Astrocyte (in vitro differentiated cells and primary cell): ENCODE measurements around the gene TMEM229A. TPM values are rescaled to one million over a fixed set of nuclear protein-coding genes. Genes with fewer than 3 reads are reported as not detected.

ENCODE experiments used
- DNase-seq: peaks from one replicate; pipeline ENCODE4 v3.0.0-alpha.2; 2010; ENCODE audit warnings: low read depth
- FAIRE-seq: peaks from 2 replicates; lab custom pipeline; 2011; peaks lifted over from hg19 to GRCh38; lab: Jason Lieb, UNC
- H2AFZ ChIP-seq: 2 replicates; pipeline ENCODE4 v1.6.0; 2012; ENCODE audit warnings: low read depth, low read length, inconsistent platforms
- H3K27ac ChIP-seq: 2 replicates; pipeline ENCODE4 v1.5.1; 2011; ENCODE audit warnings: low read depth, low read length, inconsistent platforms
- H3K27me3 ChIP-seq: 2 replicates; pipeline ENCODE4 v1.6.0; 2011; ENCODE audit warnings: low read length, inconsistent platforms; ENCODE audit not compliant: insufficient read depth
- H3K36me3 ChIP-seq: 2 replicates; pipeline ENCODE4 v1.5.1; 2011; ENCODE audit warnings: low read length, inconsistent platforms; ENCODE audit not compliant: insufficient read depth
- H3K4me1 ChIP-seq: 2 replicates; pipeline ENCODE4 v1.5.1; 2011; ENCODE audit warnings: low read length, inconsistent platforms; ENCODE audit not compliant: insufficient read depth
- H3K4me2 ChIP-seq: 2 replicates; pipeline ENCODE4 v1.6.0; 2012; ENCODE audit warnings: low read length, inconsistent platforms
- H3K4me3 ChIP-seq: 2 replicates; pipeline ENCODE4 v1.5.1; 2011; ENCODE audit warnings: low read depth, mild to moderate bottlenecking, low read length, inconsistent platforms; ENCODE audit not compliant: insufficient read depth
- H3K79me2 ChIP-seq: 2 replicates; pipeline ENCODE4 v1.6.0; 2012; ENCODE audit warnings: mild to moderate bottlenecking, low read length, inconsistent platforms; ENCODE audit not compliant: insufficient read depth
- H3K9ac ChIP-seq: 2 replicates; pipeline ENCODE4 v1.6.0; 2012; ENCODE audit warnings: mild to moderate bottlenecking, low read length, inconsistent platforms
- H3K9me3 ChIP-seq: 2 replicates; pipeline ENCODE4 v1.5.1; 2012; ENCODE audit warnings: low read depth, mild to moderate bottlenecking, low read length, inconsistent platforms; ENCODE audit not compliant: insufficient read depth
- H4K20me1 ChIP-seq: 2 replicates; pipeline ENCODE4 v1.6.0; 2012; ENCODE audit warnings: low read length, inconsistent platforms; ENCODE audit not compliant: insufficient read depth
- H3K27ac Mint-ChIP-seq: one replicate; pipeline ENCODE4 v1.8.0; 2021; ENCODE audit warnings: mild to moderate bottlenecking, mixed read lengths; ENCODE audit not compliant: unreplicated experiment
- H3K27me3 Mint-ChIP-seq: one replicate; pipeline ENCODE4 v1.8.0; 2021; ENCODE audit warnings: low read depth, mixed read lengths; ENCODE audit not compliant: unreplicated experiment
- H3K36me3 Mint-ChIP-seq: one replicate; pipeline ENCODE4 v1.8.0; 2021; ENCODE audit warnings: low read depth, mixed read lengths; ENCODE audit not compliant: unreplicated experiment
- H3K4me1 Mint-ChIP-seq: one replicate; pipeline ENCODE4 v1.8.0; 2021; ENCODE audit warnings: low read depth, mixed read lengths; ENCODE audit not compliant: unreplicated experiment
- H3K4me3 Mint-ChIP-seq: one replicate; pipeline ENCODE4 v1.8.0; 2021; ENCODE audit warnings: mild to moderate bottlenecking, moderate library complexity, mixed read lengths; ENCODE audit not compliant: unreplicated experiment
- H3K9me3 Mint-ChIP-seq: one replicate; pipeline ENCODE4 v1.8.0; 2021; ENCODE audit warnings: mild to moderate bottlenecking, mixed read lengths; ENCODE audit not compliant: unreplicated experiment
- EZH2 ChIP-seq: IDR thresholded peaks from 2 replicates; pipeline ENCODE4 v1.6.1; 2012; ENCODE audit warnings: mild to moderate bottlenecking, low read length, inconsistent platforms; ENCODE audit not compliant: insufficient read depth
- total RNA-seq: library from RNA; stranded (reverse); gene quantifications from 2 replicates; pipeline ENCODE4 v1.2.1, GENCODE V29; 2021
- TF ChIP-seq, protein P1 (sequence below): IDR thresholded peaks from 2 replicates; pipeline ENCODE4 v1.5.1; 2011; ENCODE audit warnings: low read depth, mild to moderate bottlenecking, inconsistent platforms, low read length, moderate library complexity; ENCODE audit not compliant: insufficient read depth

TMEM229A gene
- total RNA-seq, 1 donor from 2014 or later = 0.09 TPM

DNA sequence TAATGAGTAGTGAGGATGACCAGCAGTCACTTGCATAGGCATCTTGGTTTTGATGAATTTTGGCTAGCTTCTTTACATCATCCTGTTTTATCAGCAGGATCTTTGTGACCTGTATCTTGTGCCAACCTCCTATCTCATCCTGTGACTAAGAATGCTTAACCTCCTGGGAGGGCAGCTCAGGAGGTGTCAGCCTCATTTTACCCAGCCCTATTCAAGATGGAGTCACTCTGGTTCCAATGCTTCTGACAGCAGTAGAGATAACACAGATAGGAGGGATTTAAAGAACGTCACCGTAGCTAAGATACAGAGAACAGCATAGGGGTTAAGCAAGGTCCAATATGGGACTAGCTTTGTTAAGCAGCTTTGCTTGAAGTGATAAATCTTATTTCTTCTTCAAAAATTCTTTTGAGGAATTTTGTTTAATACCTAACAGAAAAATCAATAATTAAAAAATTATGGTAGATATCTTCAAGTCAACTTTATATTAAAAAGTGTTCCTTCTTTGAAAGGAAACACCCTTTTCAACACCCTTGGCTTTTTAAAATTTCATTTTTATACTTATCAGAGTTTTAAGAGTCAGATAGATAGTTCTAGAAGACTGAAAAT is 39.9 kb downstream of the TMEM229A start:
- no peak overlapping the region for H2AFZ ChIP-seq
- Mint-ChIP-seq H3K27me3 (no peaks in the 10 kb centered on the region), H3K4me1 (no peaks in the 10 kb centered on the region), H3K36me3 (no peaks in the 10 kb centered on the region), H3K27ac (no peak overlapping the region), H3K4me3 (no peak overlapping the region), H3K9me3 (peaks cover 1% of the 10 kb centered on the region)
- TF ChIP-seq, protein P1, sequence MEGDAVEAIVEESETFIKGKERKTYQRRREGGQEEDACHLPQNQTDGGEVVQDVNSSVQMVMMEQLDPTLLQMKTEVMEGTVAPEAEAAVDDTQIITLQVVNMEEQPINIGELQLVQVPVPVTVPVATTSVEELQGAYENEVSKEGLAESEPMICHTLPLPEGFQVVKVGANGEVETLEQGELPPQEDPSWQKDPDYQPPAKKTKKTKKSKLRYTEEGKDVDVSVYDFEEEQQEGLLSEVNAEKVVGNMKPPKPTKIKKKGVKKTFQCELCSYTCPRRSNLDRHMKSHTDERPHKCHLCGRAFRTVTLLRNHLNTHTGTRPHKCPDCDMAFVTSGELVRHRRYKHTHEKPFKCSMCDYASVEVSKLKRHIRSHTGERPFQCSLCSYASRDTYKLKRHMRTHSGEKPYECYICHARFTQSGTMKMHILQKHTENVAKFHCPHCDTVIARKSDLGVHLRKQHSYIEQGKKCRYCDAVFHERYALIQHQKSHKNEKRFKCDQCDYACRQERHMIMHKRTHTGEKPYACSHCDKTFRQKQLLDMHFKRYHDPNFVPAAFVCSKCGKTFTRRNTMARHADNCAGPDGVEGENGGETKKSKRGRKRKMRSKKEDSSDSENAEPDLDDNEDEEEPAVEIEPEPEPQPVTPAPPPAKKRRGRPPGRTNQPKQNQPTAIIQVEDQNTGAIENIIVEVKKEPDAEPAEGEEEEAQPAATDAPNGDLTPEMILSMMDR = no peak
- no peak for TF ChIP-seq EZH2
- no peaks in the 10 kb centered on the region for H3K4me1 ChIP-seq
- no peaks in the 10 kb centered on the region for H3K27me3 ChIP-seq
- no peak for FAIRE-seq
- H3K9ac ChIP-seq = no peak overlapping the region
- no peak overlapping the region for H3K27ac ChIP-seq
- H3K79me2 ChIP-seq = no peaks in the 10 kb centered on the region
- H3K4me2 ChIP-seq = no peak overlapping the region
- H3K9me3 ChIP-seq = no peaks in the 10 kb centered on the region
- H3K36me3 ChIP-seq = no peaks in the 10 kb centered on the region
- no peak for DNase-seq
- no peaks in the 10 kb centered on the region for H4K20me1 ChIP-seq
- H3K4me3 ChIP-seq = no peak overlapping the region

DNA sequence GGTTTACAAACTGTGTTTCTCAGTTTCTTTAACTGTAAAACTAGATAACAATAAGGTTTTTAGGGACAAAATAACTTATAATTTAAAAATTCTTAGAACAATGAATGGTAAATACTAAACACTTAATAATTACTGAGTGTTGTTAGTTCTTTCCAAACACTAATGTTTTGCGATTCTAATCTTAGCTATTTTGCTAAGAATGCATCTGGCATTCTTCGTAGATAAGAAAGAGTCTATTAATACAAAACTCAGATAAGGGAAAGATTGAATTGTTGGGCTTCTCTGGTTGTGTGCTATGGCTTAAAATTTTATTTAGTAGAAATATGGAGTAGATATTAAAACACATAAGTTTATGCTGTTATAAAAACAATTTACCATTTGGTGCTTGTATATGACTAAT is 45.4 kb downstream of the TMEM229A start:
- Histone ChIP-seq H3K79me2 (no peaks in the 10 kb centered on the region), H2AFZ (no peak overlapping the region), H3K4me3 (no peak overlapping the region), H3K4me1 (no peaks in the 10 kb centered on the region), H3K27ac (no peak overlapping the region), H3K27me3 (no peaks in the 10 kb centered on the region), H4K20me1 (no peaks in the 10 kb centered on the region), H3K9me3 (no peaks in the 10 kb centered on the region), H3K4me2 (no peak overlapping the region), H3K9ac (no peak overlapping the region), H3K36me3 (no peaks in the 10 kb centered on the region)
- Mint-ChIP-seq H3K27me3 (no peaks in the 10 kb centered on the region), H3K4me3 (no peak overlapping the region), H3K4me1 (no peaks in the 10 kb centered on the region), H3K9me3 (peaks cover 1% of the 10 kb centered on the region), H3K36me3 (no peaks in the 10 kb centered on the region), H3K27ac (no peak overlapping the region)
- FAIRE-seq (no peak), DNase-seq (no peak)
- no peak for TF ChIP-seq EZH2
- TF ChIP-seq, protein P1 = no peak

Other genes with a start within 250 kb of the TMEM229A start
- not detected in 2 replicates for gene HYAL4, start 187.9 kb downstream of the TMEM229A start, total RNA-seq
- gene SPAM1, start 107.8 kb downstream of the TMEM229A start, total RNA-seq = not detected in 2 replicates